MV-4-11 (cell line): ENCODE results near the gene ZBTB7C.

Experiments
- DNase-seq: peaks from one replicate; lab custom pipeline; 2025; lab: John Stamatoyannopoulos, UW

The ZBTB7C gene

DNA sequence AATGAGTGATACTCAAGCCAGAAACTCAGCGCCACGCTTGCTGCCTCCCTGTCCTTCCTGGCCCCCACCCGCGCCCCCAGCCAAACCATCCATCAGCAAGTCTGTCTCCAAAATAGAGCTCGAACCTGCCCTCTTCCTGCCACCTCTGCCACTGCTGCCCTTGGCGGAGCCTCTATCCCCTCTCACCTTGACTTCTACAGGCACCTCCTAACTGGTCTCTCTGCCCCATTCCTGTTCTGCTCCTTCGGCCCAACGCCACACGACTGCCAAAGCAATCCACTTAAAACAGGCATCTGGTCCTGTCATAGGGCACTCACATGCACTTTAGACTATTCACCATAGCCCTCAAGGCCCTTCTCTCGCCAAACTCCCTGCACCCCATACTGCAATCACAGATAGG is 268.5 kb downstream of the ZBTB7C start:
- no peak for DNase-seq

DNA sequence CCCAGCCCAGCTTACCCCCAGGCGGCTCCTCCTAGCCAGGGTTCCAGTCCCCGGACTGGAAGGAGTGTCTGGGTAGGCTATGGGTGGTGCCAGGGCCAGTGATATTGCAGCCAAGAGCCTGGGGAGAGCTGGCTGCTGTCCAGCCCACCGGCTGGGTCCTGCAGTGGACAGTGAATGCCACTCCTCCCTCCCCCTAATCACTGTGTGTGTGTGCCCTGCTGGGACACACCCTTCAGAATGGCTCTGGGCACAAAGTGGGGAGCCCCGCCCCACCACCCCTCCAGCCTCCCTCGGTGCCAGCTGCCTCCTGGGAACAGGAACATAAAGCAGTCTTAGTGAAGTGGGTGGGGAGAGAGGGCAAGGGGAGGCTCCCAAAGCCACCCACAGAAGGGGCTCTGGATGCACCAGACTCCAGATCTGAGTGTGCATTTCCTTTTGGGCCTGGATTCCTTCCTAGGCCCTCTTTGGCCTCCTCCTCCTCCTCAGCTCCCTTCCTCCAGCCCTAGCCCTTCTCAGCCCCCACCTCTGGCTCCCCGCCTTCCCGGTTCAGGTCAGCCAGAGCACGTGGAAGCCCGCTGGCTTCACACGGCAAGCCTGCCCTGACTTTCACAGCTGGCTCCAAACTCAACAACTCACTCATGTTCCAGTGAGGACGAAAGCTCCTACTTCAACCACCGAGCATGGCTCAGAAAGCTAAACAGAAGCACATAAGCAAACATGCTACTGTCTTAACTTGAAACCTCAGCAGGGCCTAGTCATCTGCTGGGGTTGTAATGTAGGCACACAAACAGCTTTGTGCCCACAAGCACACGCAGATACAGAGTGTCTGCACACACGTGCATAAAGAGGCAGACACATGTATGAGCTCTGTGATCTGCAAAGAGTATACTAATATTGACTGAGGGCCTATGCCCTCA is 269.5 kb downstream of the ZBTB7C start:
- no peak for DNase-seq

DNA sequence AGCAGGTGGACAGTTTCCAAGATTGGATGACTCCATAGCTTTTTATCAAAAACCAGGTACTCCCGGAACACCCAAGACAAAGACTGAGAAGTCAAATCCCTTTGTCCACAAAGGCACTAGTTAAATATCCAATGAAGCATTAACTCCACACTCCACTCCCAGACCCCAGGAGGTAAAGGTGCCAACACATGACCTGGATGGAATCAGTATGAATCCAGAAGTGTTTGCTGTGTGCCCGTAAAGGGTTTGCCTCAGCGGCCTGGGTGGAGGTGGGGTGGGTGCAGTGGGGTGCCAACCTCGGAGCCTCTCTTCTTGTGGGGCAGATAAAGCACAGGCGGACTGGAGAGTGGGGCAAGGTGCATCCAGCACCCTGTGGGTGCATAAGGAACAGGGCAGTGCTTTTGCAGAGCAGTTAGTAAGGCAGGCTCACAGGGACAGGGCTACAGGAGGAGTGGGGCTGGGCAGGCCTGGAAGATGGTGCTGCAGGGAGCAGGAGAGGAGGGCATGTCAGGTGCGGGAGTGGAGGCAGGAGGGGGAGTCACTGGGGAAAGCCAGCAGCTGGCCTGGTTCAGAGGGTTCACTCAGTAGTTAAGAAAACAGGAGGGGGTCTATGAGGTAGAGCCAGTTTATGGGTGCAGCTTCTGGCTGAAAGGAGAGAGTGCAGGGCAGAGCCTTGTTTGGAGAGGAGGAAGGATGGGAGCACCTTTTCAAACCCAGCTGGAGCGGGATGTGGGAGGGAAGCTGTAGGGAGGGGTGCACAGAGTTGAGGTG is 270.3 kb downstream of the ZBTB7C start:
- DNase-seq, result no peak

DNA sequence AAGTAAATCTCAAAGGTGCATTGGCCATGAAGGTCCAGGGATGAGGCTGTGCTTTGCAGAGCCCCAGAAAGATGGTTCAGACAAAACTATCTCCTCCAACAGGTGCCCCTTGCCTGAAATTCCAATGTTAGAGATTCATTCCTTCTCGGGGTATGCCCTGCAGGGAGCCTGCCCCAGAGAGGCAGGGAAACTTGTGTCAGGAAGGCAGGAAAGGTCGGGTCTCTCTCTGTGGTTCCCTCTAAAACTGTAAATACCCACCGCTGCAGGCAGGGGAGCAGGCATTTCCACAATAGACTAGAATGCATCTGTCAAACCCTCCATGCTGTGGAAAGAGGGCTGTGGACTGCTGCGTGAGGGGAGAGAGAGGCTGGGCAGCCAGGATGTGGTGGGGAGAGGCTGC is 271.0 kb downstream of the ZBTB7C start:
- no peak for DNase-seq

DNA sequence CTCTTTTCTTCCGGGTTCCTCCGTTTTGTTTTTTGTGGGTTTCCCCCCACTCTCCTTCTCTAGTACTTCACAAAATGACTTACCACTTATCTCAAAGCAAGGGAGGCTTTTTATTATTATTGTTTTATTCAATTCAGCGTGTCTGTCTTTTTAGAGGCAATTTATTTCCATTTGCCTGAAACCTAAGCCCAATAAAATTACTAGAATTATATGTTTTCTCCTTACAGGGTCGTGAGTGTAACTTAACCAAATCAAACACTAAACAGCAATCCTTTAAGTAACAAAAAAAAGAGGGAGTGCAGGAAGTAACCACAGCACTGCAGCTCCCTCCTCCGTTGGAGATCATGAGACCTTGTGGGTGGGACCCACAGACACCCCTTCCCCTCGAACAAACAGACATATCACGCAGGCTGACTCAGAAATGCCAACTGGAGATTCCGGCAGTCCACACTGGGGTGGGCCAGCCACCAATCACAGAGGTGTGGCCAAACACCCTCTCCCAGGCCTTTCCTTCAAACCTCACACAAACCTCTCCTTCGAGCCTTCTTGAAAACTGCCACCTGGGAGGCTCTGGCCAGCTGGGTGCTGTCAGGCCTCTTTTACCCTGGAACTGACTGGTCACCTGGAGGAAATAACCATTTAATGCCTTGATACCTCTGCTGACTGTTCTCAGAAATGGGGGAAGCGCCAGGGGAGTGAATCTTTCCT is 271.7 kb downstream of the ZBTB7C start:
- DNase-seq, result no peak

DNA sequence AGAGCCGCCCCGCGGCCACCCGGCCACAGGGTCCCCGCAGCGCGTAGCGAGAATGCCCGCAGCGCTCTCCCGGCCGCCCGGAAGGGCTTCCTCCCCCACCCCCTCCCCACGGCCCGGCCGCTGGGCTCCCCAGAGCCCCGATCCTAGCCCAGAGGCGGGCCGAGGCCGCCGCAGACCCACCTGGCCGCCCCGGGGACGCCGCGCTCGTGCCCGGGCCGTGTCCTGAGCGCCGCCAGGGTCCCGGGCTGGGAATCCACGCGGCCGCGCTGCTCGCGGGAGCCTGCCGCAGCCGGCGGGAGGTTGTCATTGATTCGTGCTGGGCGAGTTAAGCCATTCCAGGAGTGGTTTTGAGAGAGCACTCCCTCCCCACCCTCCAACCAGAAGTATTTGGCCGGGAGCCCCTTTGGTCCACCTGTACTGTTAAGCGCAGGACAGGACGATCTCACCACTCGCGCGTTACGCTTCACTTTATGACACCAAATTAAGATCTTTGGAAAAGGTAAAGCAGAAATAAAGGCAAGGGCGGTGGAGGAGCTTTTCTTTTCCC is 272.3 kb downstream of the ZBTB7C start:
- no peak for DNase-seq

DNA sequence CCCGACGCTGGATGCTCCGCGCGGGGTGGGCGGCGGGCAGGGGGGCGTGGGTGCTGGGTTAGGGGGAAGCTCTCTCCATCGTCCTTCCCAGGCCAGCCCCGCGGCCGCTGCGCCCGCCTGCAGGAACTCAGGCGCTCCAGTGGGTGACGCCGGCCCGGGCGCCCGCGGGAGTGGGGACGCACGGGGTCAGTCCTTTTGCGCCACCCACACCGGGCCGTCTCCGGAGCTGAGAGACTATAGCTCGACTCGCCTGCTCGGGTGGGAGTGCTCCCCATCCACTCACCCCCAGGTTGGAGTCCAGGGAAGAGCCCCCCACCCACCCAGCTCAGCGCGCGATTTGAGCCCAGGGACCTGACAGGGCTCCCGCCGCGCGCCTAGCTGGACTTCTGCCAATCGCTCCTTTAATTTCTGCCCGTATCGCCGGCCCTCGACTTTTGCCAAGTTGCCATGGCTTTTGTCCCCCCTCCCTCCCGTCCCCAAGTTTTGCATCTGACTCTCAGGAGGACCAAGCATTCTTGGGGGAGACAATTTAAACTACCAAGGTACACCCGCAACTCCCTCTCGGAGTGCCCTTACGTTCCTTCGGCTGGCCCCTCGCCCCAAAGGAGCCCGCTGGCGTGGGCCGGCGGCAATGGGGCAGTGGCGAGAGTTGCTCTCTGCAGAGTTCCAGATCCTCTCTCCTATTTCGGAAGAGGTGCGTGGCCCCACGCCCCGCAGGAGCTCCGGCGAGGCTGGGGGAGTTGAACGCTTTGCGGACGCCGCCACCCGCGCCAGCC is 272.9 kb downstream of the ZBTB7C start:
- DNase-seq, result no peak

DNA sequence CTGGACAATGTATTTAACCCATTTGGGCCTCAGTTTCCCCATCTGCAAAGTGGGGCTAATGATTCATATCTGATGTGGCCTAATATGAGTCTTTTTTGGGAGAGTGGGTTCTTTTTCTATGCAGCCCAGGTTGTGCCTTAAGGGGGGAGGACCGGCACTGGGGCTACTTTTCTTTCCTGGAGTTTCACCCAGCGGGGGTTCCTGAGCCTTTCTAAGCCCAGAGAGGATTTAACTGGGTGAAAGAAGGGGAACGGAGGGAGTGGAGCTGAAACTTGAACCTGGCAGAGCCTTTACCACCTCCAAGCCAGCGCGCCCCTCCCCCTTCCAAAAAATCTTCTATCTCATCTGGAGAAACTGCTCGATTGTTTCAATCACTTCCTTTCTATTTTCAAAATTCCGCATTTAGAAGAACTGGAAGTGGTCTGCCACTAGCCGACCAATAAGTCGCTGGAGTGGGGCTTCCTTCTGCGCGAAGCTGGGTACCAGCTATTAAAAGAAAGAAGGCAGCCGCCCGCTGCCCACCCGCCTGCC is 273.7 kb downstream of the ZBTB7C start:
- DNase-seq, result no peak

DNA sequence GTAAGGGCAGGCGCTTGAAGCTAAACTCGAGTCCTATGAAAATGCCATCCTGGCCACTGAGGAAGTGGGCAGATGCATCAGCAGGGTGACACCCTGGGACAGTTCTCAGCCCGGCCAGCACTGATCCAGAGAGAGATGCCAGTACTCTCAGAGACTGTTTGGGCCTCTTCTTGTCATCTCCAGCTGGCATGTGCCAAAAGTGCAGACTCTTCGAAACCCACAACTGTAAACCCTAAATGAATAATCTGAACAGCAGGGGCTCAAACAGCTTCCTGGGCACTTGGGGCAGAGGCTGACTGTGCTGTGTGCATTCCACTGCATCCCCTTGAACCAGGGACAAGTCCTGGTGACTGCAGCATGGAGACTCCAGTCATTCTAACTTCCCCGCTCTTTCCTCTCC is 274.6 kb downstream of the ZBTB7C start:
- DNase-seq, result no peak

DNA sequence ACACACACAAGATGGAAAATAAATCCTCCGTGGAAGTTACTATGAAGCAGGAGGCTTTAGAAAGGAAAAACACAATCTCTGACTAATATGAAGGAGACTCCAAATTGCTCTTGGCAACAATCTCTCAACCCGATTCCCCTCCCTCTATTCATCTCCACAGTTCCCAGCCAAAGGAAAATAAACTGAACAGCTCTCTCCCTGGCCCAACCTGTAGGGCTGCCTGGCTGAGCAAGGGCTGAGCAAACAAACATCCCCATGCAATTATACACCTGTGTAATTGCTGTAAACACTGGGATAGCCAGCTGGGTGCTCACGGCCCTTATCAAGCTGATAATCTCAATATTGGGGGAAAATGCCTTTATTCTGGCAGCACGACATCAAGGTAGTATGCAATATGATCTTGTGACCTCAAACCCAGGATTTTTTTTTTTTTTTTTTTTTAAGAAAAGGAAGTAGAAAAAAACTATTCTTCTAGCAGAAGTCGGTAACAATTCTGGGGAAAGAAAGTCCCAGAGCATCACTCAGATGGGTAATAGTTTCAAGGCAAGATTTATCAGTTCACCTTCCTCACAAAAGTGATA is 275.4 kb downstream of the ZBTB7C start:
- DNase-seq, result no peak

DNA sequence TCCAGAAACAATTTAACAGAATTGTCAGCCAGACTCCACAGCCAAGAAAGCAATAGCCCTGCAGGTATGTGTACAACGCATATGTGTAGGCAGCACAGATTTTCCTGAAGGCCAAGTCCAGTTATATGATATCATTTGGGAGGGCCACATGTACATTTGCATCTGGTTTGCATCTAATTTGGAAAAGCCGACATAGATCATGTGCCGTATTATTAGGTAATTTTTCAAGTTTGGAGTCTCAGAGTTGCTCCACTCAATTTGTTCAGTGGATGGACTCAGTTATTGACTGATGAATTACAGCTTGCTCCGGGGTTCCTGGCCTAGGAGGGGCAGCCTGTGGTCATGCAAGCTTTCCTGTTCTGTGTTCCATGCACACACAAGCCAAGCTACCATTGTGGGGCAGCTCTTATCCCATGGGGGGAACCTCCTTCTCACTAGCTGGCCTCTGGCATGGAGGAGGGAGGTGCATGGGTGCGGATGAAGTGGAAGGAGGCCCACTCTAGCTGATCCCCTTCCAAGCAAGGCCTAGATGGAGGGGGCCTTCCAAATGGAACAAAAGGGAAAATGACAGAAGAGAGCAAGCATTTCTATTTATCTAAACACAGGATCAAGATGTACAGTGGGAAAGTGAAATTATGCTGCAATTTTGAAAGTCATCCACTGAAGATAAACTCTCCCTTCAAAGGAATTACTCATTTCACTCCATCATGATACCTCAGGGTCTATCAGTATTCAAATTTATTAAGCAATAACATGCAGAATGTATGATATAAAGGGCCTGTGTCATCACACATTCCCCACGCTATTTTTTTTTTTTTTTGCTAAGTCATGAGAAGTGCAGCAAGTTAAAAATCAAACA is 276.2 kb downstream of the ZBTB7C start:
- DNase-seq, result no peak

DNA sequence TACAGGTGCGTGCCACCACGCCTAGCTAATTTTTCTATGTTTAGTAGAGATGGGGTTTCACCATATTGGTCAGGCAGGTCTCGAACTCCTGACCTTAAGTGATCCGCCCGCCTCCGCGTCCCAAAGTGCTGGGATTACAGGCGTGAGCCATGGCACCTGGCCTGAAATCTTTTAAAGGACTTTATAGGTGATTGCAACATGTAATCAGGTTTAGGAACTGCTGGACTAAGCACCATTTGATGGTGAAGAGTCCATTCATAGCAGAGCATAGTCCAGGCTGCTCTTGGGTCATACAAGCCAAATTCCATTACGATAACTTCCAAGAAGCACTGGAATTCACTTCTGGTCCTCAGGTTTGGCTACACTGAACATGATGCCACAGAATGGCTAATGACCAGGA is 278.1 kb downstream of the ZBTB7C start:
- DNase-seq, result no peak

DNA sequence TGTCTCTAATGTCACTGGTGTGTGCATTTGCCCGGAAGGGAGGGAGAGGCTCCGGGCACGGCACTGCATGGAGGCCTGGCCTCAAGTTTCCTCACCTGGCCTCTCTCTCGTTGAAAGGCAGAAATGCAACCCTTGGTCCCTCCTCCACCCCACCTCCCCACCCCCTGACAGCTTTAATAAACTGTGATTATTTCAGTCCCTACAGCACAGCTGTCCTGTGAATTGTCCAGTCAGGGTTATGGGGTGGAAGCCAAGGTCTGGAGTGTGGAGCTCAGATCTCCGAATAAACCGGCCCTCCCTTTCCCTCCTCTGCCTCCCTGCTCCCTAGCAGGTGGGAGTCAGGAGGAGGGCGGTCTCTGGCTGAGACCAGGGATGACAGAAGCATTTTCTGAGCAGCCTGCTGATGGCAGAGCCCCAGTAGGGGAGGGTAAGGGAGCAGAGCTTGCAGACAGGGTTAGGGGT is 279.5 kb downstream of the ZBTB7C start:
- no peak for DNase-seq

DNA sequence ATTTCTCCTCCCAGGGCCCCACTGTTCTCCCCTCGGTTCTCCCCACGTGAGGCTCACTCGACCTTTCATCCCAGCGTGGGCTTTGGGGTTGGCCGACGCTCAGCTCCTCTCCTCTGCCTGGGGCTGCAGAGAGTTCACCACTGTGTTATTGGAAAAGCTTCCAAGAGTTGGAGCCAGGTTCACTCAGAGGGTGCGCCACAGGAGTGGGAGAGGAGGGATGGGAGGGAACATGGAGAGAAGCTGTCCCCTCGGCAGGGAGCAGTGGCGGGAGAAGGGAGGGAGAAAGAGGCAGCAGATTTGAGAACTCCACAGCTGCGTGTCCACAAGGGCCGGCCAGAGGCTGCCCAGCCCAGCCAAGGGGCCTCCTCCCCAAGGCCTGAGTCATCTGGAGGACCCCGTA is 281.6 kb downstream of the ZBTB7C start:
- DNase-seq, result no peak

DNA sequence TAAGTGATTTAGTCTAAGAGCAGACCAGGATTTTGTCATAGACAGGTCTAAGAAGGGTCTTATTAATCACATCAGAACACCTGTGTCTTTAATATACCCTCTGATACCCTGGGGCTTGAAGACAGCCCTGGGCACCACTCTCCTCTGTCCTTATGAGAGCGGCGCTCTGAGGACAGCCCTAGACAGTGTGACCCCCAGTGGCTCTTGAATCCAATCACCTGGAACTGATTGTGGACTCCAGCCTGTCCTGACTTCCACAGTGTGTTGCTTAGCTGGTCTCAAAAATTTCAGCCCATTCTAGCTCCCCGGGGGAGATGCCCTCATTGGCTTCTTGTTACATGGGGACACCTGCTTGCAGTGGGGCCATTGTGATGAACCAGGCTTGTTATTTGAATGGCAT is 282.9 kb downstream of the ZBTB7C start:
- no peak for DNase-seq

DNA sequence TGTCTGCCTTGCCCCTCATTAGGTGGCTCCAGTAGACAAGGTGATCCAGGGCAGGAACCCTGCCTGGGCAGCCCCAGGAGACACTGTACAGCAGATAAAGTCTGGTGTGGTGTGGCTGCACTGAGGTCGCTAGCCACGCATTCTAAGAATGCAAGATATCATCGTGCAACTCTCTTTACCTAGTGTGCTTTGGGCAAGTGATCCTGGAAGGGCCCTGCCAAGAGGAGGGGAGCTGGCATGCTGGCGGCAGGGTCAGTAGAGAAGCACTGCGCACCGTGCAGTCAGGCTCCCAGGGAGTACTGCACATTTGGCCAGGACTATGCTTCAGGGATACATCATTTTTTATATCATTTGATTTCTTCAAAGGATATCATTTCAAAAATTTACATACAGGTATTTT is 283.5 kb downstream of the ZBTB7C start:
- no peak for DNase-seq

DNA sequence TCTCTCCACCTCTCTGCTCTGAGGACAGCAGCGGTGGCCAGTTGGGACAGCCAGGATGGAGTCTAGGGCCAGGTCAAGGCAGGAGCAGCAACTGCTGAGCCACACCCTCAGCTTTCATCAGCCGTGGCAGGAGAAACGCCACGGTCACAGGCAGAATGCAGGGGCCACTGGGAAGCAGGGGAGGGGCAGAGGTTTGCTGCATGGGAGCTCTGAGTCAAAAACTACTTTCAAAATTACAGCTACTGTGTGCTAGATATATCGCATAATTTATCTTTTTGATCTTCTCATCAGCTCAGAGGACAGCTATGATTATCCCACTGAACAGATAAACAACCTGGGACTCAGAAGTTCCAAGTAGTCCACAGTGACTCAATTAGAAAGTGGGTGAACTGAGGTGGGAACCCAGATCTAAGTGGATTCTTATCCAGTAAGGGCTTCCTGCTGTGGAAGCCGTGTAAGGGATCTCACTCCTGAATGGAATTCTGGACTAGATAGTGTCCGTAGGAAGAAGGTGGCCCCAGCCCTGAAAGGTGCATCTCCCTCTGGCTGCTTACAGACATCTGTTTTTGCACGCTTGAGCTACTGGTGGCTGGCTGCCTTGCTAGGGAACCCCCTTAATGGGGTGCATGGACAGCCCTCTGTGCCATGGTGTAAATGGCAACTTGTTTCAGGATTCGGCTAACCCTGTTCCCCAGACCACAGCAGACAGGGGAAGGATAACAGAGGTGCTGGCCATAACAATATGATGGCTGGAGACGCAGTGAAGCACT is 284.1 kb downstream of the ZBTB7C start:
- DNase-seq, result no peak

DNA sequence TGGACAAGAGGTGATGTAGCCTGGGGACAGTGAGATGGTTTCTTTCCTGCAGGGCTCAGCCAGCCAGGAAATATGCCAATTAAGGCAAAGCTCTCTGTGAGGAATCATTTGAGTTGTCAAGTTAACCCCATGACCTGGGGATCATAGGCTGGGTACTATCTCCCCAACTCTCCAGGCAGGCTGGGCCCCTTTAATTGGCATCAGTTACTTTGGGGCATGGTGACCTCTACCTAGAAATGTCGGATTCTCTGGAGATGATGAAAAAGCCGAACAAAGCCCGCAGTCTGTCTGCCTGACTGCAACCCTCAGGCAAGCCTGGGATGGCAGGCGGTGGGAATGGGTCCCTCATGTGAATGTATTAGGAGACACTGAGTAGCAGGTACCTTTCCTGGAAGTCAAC is 285.2 kb downstream of the ZBTB7C start:
- DNase-seq, result no peak

DNA sequence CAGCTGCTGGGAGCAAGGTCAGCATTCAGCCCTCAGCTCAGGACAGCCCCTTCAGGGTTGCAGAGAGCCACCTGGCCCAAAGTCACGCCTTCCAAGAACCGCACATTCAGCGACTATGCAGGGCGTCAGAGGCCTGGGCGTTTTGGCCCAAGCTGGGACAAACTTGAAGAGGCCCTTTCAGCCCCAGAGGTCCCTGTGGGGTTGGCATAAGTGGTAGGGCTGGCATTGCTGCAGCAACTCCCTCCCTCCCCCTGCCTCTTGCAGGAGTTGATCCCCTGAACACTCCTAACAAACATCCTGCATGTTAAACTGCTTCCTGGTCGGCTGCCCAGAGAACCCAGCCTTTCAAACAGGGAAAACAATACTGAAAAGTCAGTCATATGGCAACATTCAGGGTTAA is 285.9 kb downstream of the ZBTB7C start:
- DNase-seq, result no peak
